Activated CD8-positive, alpha-beta T cell treated with anti-CD3 and anti-CD28 coated beads, Interleukin-2, amount 10 ng/mL, durations not matched to agents 7 days and 5 days (primary cell): ENCODE results near the gene MBLAC1. TPM values are rescaled to one million over a fixed set of nuclear protein-coding genes. Genes with fewer than 3 reads are reported as not detected.
"Not testable (repeated sequence)": the region's sequence is repeated elsewhere in the genome, so short reads cannot be mapped to it uniquely, and the experiment has no call there.

ENCODE experiments used
- ATAC-seq: fragments of 150-1000 bp; cut with Tn5 transposase; one replicate; pipeline ENCODE4 v1.10.0; 2021; ENCODE audit warnings: moderate library complexity
- CTCF ChIA-PET: fragments of 350-600 bp; sonication (Branson Sonifier 250); formaldehyde crosslinking; loops from one replicate; lab custom pipeline; 2021; ENCODE audit warnings: antibody characterized with exemption; lab: Charles Lee
- POLR2A ChIA-PET: fragments of 350-600 bp; sonication (Branson Sonifier 250); formaldehyde crosslinking; loops from one replicate; lab custom pipeline; 2021; ENCODE audit warnings: antibody characterized with exemption; lab: Charles Lee
- DNase-seq: peaks from one replicate; pipeline ENCODE4 v3.0.0-alpha.2; 2020
- H3K27ac Mint-ChIP-seq: one replicate; pipeline ENCODE4 v1.8.0; 2021; ENCODE audit warnings: mild to moderate bottlenecking, mixed read lengths
- H3K27me3 Mint-ChIP-seq: one replicate; pipeline ENCODE4 v1.8.0; 2021; ENCODE audit warnings: low read depth, mixed read lengths
- H3K36me3 Mint-ChIP-seq: one replicate; pipeline ENCODE4 v1.8.0; 2021; ENCODE audit warnings: low read depth, mixed read lengths
- H3K4me1 Mint-ChIP-seq: one replicate; pipeline ENCODE4 v1.8.0; 2021; ENCODE audit warnings: low read depth, mixed read lengths
- H3K4me3 Mint-ChIP-seq: one replicate; pipeline ENCODE4 v1.8.0; 2021; ENCODE audit warnings: mild to moderate bottlenecking, mixed read lengths
- H3K9me3 Mint-ChIP-seq: one replicate; pipeline ENCODE4 v1.8.0; 2022; ENCODE audit warnings: mixed read lengths; ENCODE audit not compliant: insufficient read depth
- total RNA-seq, 2 experiments: library from RNA; stranded (reverse); gene quantifications; one replicate each; pipeline ENCODE4 v1.2.3, GENCODE V29; 2021

MBLAC1 gene
- total RNA-seq, 2 experiments from 2014 or later: 4.3 to 5.7 TPM

- Mint-ChIP-seq H3K4me1 (peaks cover 16% of the 10 kb centered on the region), H3K27me3 (no peaks in the 10 kb centered on the region), H3K36me3 (no peaks in the 10 kb centered on the region), H3K4me3 (no peak overlapping the region), H3K27ac (peak overlapping the region; percentile 62), H3K9me3 (no peaks in the 10 kb centered on the region)
- DNase-seq (no peak), ATAC-seq (peak; percentile 55)
- ChIA-PET POLR2A (interaction anchor here (0.6 to 1.3 kb wide), 3 partner anchors 10 to 300 kb away, joined by 3 to 6 read pairs (median 3); partner anchors contain the start of gene LAMTOR4), CTCF (interaction anchor here (0.7 to 13.7 kb wide), 7 partner anchors 7 to 269 kb away, joined by 3 to 200 read pairs (median 5); partner anchors contain the start of gene PVRIG)
Observed at GRCh38 chr7:100137851-100138760, 11.3 kb downstream of the MBLAC1 start.

GRCh38 chr7:100141555-100141949, 14.8 kb downstream of the MBLAC1 start:
- no peaks in the 10 kb centered on the region for H3K9me3 Mint-ChIP-seq
- DNase-seq (no peak), ATAC-seq (no peak)
- H3K27me3 Mint-ChIP-seq: no peaks in the 10 kb centered on the region
- POLR2A ChIA-PET: interaction anchor here (1.9 kb wide), 1 partner anchor 14 kb away, joined by 4 read pairs; no protein-coding TSS in a partner anchor
- CTCF ChIA-PET: interaction anchor here (13.7 kb wide), 1 partner anchor 10 kb away, joined by 141 read pairs; no protein-coding TSS in a partner anchor
- peak overlapping the region; percentile 1 for H3K27ac Mint-ChIP-seq
- H3K36me3 Mint-ChIP-seq: no peaks in the 10 kb centered on the region
- H3K4me3 Mint-ChIP-seq: no peak overlapping the region
- peaks cover 16% of the 10 kb centered on the region for H3K4me1 Mint-ChIP-seq

GRCh38 chr7:100142461-100142860, 15.7 kb downstream of the MBLAC1 start:
- no peak for DNase-seq
- Mint-ChIP-seq H3K36me3 (no peaks in the 10 kb centered on the region), H3K4me3 (no peak overlapping the region), H3K4me1 (peaks cover 16% of the 10 kb centered on the region), H3K9me3 (no peaks in the 10 kb centered on the region), H3K27me3 (no peaks in the 10 kb centered on the region), H3K27ac (no peak overlapping the region)
- POLR2A ChIA-PET: interaction anchor here (0.5 to 1.9 kb wide), 2 partner anchors 13 to 93 kb away, joined by 3 to 4 read pairs; no protein-coding TSS in a partner anchor
- CTCF ChIA-PET: interaction anchor here (13.7 kb wide), 1 partner anchor 11 kb away, joined by 141 read pairs; no protein-coding TSS in a partner anchor
- ATAC-seq: no peak

- H3K4me3 Mint-ChIP-seq, H3K27me3 Mint-ChIP-seq, H3K27ac Mint-ChIP-seq, ATAC-seq, H3K9me3 Mint-ChIP-seq, POLR2A ChIA-PET, DNase-seq: not testable (repeated sequence)
- CTCF ChIA-PET: interaction anchor here (1.6 to 13.7 kb wide), 4 partner anchors 15 to 71 kb away, joined by 3 to 141 read pairs (median 16); no protein-coding TSS in a partner anchor
- Mint-ChIP-seq H3K36me3 (peaks cover 15% of the 10 kb centered on the region), H3K4me1 (peaks cover 25% of the 10 kb centered on the region)
Observed at GRCh38 chr7:100146350-100146749, 19.6 kb downstream of the MBLAC1 start.

- ChIA-PET POLR2A (interaction anchor here (0.6 to 1.1 kb wide), 3 partner anchors 16 to 70 kb away, joined by 3 to 5 read pairs (median 3); no protein-coding TSS in a partner anchor), CTCF (interaction anchor here (0.8 to 13.7 kb wide), 6 partner anchors 10 to 70 kb away, joined by 3 to 141 read pairs (median 10); no protein-coding TSS in a partner anchor)
- ATAC-seq: no peak
- H3K4me1 Mint-ChIP-seq: peaks cover 28% of the 10 kb centered on the region
- no peak overlapping the region for H3K4me3 Mint-ChIP-seq
- no peaks in the 10 kb centered on the region for H3K27me3 Mint-ChIP-seq
- H3K36me3 Mint-ChIP-seq: peaks cover 23% of the 10 kb centered on the region
- H3K27ac Mint-ChIP-seq: no peak overlapping the region
- no peak for DNase-seq
- H3K9me3 Mint-ChIP-seq: no peaks in the 10 kb centered on the region
Observed at GRCh38 chr7:100147278-100147677, 20.5 kb downstream of the MBLAC1 start.

- ChIA-PET CTCF (interaction anchor here (0.8 to 13.7 kb wide), 12 partner anchors 8 to 72 kb away, joined by 3 to 141 read pairs (median 6); partner anchors contain the start of genes MBLAC1 and PVRIG), POLR2A (interaction anchor here (0.6 to 2.0 kb wide), 15 partner anchors 8 to 174 kb away, joined by 3 to 15 read pairs (median 5); partner anchors contain the start of genes MBLAC1, MCM7, PVRIG and TRAPPC14)
- peak overlapping the region; percentile 96 for H3K4me3 Mint-ChIP-seq
- no peaks in the 10 kb centered on the region for H3K9me3 Mint-ChIP-seq
- H3K27ac Mint-ChIP-seq: peak overlapping the region; percentile 97
- H3K36me3 Mint-ChIP-seq: peaks cover 30% of the 10 kb centered on the region
- ATAC-seq (no peak), DNase-seq (no peak)
- no peaks in the 10 kb centered on the region for H3K27me3 Mint-ChIP-seq
- H3K4me1 Mint-ChIP-seq: peaks cover 37% of the 10 kb centered on the region
Observed at GRCh38 chr7:100148225-100148558, 21.4 kb downstream of the MBLAC1 start.

GRCh38 chr7:100148559-100149328, 22.0 kb downstream of the MBLAC1 start, which contains the start of gene LAMTOR4:
LAMTOR4 (plus strand) TSS chr7:100148918; CDS start chr7:100148973, 55 bp downstream.
- H3K4me3 Mint-ChIP-seq: peak within 1 kb of the TSS; percentile 96
- H3K36me3 Mint-ChIP-seq: peaks cover 36% of the 10 kb centered on the region
- no peaks in the 10 kb centered on the region for H3K9me3 Mint-ChIP-seq
- peak within 1 kb of the TSS; percentile 97 for H3K27ac Mint-ChIP-seq
- no peaks in the 10 kb centered on the region for H3K27me3 Mint-ChIP-seq
- DNase-seq: peak; percentile 100
- peak; percentile 99 for ATAC-seq
- ChIA-PET POLR2A (interaction anchor here (0.6 to 2.0 kb wide), 15 partner anchors 8 to 281 kb away, joined by 3 to 15 read pairs (median 5); partner anchors contain the start of genes MBLAC1, MCM7, MEPCE and PVRIG), CTCF (interaction anchor here (0.6 to 13.7 kb wide), 15 partner anchors 8 to 557 kb away, joined by 3 to 141 read pairs (median 4); partner anchors contain the start of genes GAL3ST4, MBLAC1, POP7 and PVRIG)
- H3K4me1 Mint-ChIP-seq: peaks cover 42% of the 10 kb centered on the region

GRCh38 chr7:100152404-100152803, 25.6 kb downstream of the MBLAC1 start:
- peak overlapping the region; percentile 20 for H3K4me3 Mint-ChIP-seq
- DNase-seq: no peak
- no peaks in the 10 kb centered on the region for H3K9me3 Mint-ChIP-seq
- POLR2A ChIA-PET: interaction anchor here (1.0 kb wide), 1 partner anchor 13 kb away, joined by 8 read pairs; no protein-coding TSS in a partner anchor
- H3K36me3 Mint-ChIP-seq: peaks cover 65% of the 10 kb centered on the region
- no peak for ATAC-seq
- H3K27ac Mint-ChIP-seq: peak overlapping the region; percentile 66
- CTCF ChIA-PET: interaction anchor here (1.5 kb wide), 1 partner anchor 20 kb away, joined by 4 read pairs; no protein-coding TSS in a partner anchor
- H3K4me1 Mint-ChIP-seq: peaks cover 69% of the 10 kb centered on the region
- H3K27me3 Mint-ChIP-seq: no peaks in the 10 kb centered on the region

GRCh38 chr7:100152937-100153666, 26.3 kb downstream of the MBLAC1 start:
- H3K27me3 Mint-ChIP-seq: no peaks in the 10 kb centered on the region
- peaks cover 69% of the 10 kb centered on the region for H3K36me3 Mint-ChIP-seq
- no peak overlapping the region for H3K4me3 Mint-ChIP-seq
- peak overlapping the region; percentile 39 for H3K27ac Mint-ChIP-seq
- H3K9me3 Mint-ChIP-seq: no peaks in the 10 kb centered on the region
- DNase-seq (no peak), ATAC-seq (no peak)
- CTCF ChIA-PET: interaction anchor here (1.5 to 2.1 kb wide), 2 partner anchors 20 to 37 kb away, joined by 4 to 5 read pairs; no protein-coding TSS in a partner anchor
- POLR2A ChIA-PET: interaction anchor here (1.0 to 1.6 kb wide), 2 partner anchors 12 to 52 kb away, joined by 3 to 8 read pairs; partner anchors contain the start of genes AP4M1 and MCM7
- peaks cover 69% of the 10 kb centered on the region for H3K4me1 Mint-ChIP-seq
